Measurements from ENCODE around the gene MYOT. TPM values are rescaled to one million over a fixed set of nuclear protein-coding genes. Genes with fewer than 3 reads are reported as not detected.

The MYOT gene, protein sequence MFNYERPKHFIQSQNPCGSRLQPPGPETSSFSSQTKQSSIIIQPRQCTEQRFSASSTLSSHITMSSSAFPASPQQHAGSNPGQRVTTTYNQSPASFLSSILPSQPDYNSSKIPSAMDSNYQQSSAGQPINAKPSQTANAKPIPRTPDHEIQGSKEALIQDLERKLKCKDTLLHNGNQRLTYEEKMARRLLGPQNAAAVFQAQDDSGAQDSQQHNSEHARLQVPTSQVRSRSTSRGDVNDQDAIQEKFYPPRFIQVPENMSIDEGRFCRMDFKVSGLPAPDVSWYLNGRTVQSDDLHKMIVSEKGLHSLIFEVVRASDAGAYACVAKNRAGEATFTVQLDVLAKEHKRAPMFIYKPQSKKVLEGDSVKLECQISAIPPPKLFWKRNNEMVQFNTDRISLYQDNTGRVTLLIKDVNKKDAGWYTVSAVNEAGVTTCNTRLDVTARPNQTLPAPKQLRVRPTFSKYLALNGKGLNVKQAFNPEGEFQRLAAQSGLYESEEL
- 5.4 TPM for total RNA-seq

DNA sequence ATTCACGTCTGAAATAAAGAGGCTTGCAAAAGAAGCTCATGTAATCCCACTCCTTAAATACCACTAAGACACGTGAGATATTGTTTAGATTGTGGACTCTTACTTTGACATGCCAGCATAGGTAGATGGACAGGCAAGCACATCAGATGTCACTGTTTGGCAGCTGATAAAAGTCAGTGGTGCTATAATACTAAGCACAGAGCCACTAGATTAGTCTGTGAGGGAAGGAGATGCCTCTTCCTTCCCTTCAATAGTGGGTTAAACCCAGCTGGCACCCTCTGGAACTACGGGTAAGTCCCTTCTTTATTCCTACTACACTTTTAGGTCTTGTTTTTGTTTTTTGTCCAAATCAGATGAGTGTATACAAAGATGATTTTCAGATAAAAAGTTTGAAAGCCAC is at the start of gene MYOT:
TSS of gene MYOT (plus strand) at position 197 of the 400 bp plus-strand sequence. CDS start 2,792 bp downstream, outside the sequence.
- no peaks in the 10 kb centered on the region for H3K36me3 ChIP-seq
- H3K27me3 ChIP-seq, result no peaks in the 10 kb centered on the region
- H3K27ac ChIP-seq, result no peak within 1 kb of the TSS
- intact Hi-C loops (cut with DNase I), result no loop called here
- H3K9me3 ChIP-seq, result no peaks in the 10 kb centered on the region
- TF ChIP-seq POLR2AphosphoS5 (IDR thresholded peaks at IDR 0.05; ENCODE audit: insufficient read depth in 1 of 2, low read depth in 1 of 2) (no peak), POLR2A (IDR thresholded peaks at IDR 0.05) (no peak)
- TF ChIP-seq, protein P1, sequence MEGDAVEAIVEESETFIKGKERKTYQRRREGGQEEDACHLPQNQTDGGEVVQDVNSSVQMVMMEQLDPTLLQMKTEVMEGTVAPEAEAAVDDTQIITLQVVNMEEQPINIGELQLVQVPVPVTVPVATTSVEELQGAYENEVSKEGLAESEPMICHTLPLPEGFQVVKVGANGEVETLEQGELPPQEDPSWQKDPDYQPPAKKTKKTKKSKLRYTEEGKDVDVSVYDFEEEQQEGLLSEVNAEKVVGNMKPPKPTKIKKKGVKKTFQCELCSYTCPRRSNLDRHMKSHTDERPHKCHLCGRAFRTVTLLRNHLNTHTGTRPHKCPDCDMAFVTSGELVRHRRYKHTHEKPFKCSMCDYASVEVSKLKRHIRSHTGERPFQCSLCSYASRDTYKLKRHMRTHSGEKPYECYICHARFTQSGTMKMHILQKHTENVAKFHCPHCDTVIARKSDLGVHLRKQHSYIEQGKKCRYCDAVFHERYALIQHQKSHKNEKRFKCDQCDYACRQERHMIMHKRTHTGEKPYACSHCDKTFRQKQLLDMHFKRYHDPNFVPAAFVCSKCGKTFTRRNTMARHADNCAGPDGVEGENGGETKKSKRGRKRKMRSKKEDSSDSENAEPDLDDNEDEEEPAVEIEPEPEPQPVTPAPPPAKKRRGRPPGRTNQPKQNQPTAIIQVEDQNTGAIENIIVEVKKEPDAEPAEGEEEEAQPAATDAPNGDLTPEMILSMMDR (IDR thresholded peaks at IDR 0.05), result no peak
- H3K4me1 ChIP-seq, result no peaks in the 10 kb centered on the region
- no peak for DNase-seq (ENCODE audit: extremely low spot score in 2 of 2)
- no peak within 1 kb of the TSS for H3K4me3 ChIP-seq

DNA sequence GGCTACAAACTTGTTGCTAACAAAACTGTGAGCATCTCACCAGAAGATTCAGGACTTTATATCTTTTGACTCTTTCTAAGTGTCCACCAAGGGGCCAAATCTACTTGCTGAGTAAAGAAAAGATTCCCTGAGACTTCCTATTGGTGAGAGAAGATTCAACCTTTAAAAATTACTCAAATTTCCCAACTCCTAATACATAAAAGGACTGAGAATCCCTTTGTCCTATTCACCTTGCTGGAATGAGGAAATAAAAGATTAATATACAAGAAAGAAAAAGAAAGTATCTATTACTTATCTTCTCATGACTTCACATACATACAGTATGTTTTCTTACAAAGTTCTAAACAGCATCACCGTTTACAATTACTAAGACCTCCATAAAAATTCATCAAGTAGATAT is 47.9 kb upstream of the MYOT start:
- no peak for TF ChIP-seq POLR2A (IDR thresholded peaks at IDR 0.05)
- TF ChIP-seq POLR2AphosphoS5 (IDR thresholded peaks at IDR 0.05; ENCODE audit: insufficient read depth in 1 of 2, low read depth in 1 of 2), result no peak
- TF ChIP-seq, protein P1 (IDR thresholded peaks at IDR 0.05), result no peak
- Histone ChIP-seq H3K4me1 (peaks cover 14% of the 10 kb centered on the region), H3K9me3 (no peaks in the 10 kb centered on the region), H3K27ac (no peak overlapping the region), H3K36me3 (no peaks in the 10 kb centered on the region), H3K27me3 (no peaks in the 10 kb centered on the region), H3K4me3 (no peak overlapping the region)
- intact Hi-C loops (cut with DNase I), result no loop called here
- DNase-seq (ENCODE audit: extremely low spot score in 2 of 2), result no peak

DNA sequence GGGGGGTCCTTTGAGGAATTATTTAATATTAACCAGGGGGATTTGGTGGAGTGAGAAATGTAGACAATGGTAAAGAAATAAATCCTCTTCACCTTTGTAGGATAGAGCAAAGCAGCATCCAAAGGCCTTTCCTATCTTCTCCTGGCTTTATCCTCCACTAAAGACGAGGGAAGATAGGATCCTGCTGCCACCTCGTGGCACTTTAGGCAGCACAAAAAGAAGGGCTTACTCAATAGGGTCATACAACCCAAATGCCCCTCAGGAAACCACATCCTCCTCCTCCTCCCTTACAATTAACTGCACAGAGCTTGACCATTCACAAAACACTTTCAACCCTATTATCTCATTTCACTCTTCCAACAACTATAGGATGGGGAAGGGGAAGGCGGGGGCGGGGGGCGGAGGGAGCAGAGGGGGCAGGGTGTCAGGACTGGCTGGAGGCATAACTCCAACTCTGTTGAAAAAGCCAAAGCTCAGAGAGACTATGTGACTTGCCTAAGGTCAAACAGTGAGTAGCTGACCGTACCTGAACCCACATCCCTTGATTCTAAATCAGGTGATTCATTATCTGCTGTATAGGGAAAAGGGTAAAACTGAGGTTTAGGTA is 45.4 kb upstream of the MYOT start:
- DNase-seq (ENCODE audit: extremely low spot score in 2 of 2), result no peak
- intact Hi-C loops (cut with DNase I), result no loop called here
- Histone ChIP-seq H3K4me1 (no peaks in the 10 kb centered on the region), H3K9me3 (no peaks in the 10 kb centered on the region), H3K27ac (no peak overlapping the region), H3K36me3 (no peaks in the 10 kb centered on the region), H3K4me3 (no peak overlapping the region), H3K27me3 (no peaks in the 10 kb centered on the region)
- TF ChIP-seq POLR2A (IDR thresholded peaks at IDR 0.05) (no peak), POLR2AphosphoS5 (IDR thresholded peaks at IDR 0.05; ENCODE audit: insufficient read depth in 1 of 2, low read depth in 1 of 2) (no peak)
- TF ChIP-seq, protein P1 (IDR thresholded peaks at IDR 0.05), result no peak

DNA sequence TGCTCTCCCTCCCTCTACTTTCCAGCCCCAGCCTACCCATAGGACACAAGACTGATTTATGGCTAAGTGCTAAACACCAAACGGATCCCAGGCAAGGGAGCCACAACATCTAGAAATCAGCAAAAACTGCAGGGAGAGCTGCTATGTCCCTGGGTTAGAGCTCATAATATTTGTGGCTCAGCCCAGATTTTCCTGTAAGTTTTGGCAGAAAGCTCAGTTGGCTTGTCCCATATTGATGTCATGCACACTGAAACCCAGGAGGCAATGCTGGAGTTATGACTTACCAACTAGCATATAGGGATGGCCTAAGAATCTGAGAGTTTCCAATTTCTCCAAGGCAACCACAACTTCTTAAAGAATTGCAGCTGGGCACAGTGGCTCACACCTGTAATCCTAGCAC is 44.7 kb upstream of the MYOT start:
- no peak overlapping the region for H3K27ac ChIP-seq
- no peak overlapping the region for H3K4me3 ChIP-seq
- no peaks in the 10 kb centered on the region for H3K27me3 ChIP-seq
- no peaks in the 10 kb centered on the region for H3K4me1 ChIP-seq
- H3K36me3 ChIP-seq, result no peaks in the 10 kb centered on the region
- no peak for TF ChIP-seq POLR2AphosphoS5 (IDR thresholded peaks at IDR 0.05; ENCODE audit: insufficient read depth in 1 of 2, low read depth in 1 of 2)
- TF ChIP-seq, protein P1 (IDR thresholded peaks at IDR 0.05), result no peak
- no peak for TF ChIP-seq POLR2A (IDR thresholded peaks at IDR 0.05)
- no peaks in the 10 kb centered on the region for H3K9me3 ChIP-seq
- intact Hi-C loops (cut with DNase I), result no loop called here
- no peak for DNase-seq (ENCODE audit: extremely low spot score in 2 of 2)

DNA sequence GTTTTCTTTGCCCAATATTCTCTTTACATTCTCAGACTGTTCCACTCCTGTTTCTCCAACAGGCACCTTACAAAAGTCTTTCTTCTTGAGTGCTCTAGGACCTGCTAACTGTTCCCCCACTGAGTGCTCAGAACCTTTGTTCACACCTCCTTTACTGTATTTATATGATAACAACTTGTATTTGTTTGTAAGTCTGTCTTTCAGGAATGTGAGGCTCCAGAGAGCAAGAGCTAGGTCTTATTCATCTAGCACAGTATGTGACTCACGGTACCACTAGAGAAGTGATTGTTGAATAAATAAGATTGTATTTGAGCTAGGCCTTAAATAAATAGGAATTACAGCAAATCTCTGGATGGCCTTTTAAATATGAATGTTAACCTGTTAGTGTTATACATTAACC is 42.5 kb upstream of the MYOT start:
- no peak overlapping the region for H3K27ac ChIP-seq
- intact Hi-C loops (cut with DNase I), result no loop called here
- H3K4me1 ChIP-seq, result no peaks in the 10 kb centered on the region
- DNase-seq (ENCODE audit: extremely low spot score in 2 of 2), result no peak
- H3K4me3 ChIP-seq, result no peak overlapping the region
- no peaks in the 10 kb centered on the region for H3K27me3 ChIP-seq
- H3K9me3 ChIP-seq, result no peaks in the 10 kb centered on the region
- H3K36me3 ChIP-seq, result no peaks in the 10 kb centered on the region
- no peak for TF ChIP-seq POLR2A (IDR thresholded peaks at IDR 0.05)
- TF ChIP-seq, protein P1 (IDR thresholded peaks at IDR 0.05), result no peak
- no peak for TF ChIP-seq POLR2AphosphoS5 (IDR thresholded peaks at IDR 0.05; ENCODE audit: insufficient read depth in 1 of 2, low read depth in 1 of 2)
